GM20000 (cell line): Measurements from ENCODE around the gene PAPOLG.

ENCODE experiments used
- DNase-seq: peaks from one replicate; pipeline ENCODE4 v3.0.0; 2012; ENCODE audit warnings: low spot score
- CTCF ChIP-seq: IDR thresholded peaks from 2 replicates; pipeline ENCODE4 v1.5.1; 2012; ENCODE audit warnings: mild to moderate bottlenecking, control low read depth; ENCODE audit errors: extremely low read depth, missing control alignments

PAPOLG gene

GRCh38 chr2:60818272-60818671 lies 62.2 kb downstream of the PAPOLG start:
- DNase-seq = no peak
- TF ChIP-seq CTCF = peak; percentile 1

- TF ChIP-seq CTCF = no peak
Observed at GRCh38 chr2:60819155-60819862, 63.2 kb downstream of the PAPOLG start.

GRCh38 chr2:60819936-60820335 lies 63.9 kb downstream of the PAPOLG start:
- DNase-seq = no peak
- no peak for TF ChIP-seq CTCF

More at GRCh38 chr2:60819155-60819862, 63.2 kb downstream of the PAPOLG start:
- DNase-seq = no peak

- no peak for DNase-seq
- no peak for TF ChIP-seq CTCF
Observed at GRCh38 chr2:60820416-60821132, 64.5 kb downstream of the PAPOLG start.

GRCh38 chr2:60821133-60821469 lies 65.0 kb downstream of the PAPOLG start:
- no peak for TF ChIP-seq CTCF
- no peak for DNase-seq

GRCh38 chr2:60821587-60822302 lies 65.7 kb downstream of the PAPOLG start:
- no peak for DNase-seq
- no peak for TF ChIP-seq CTCF

- DNase-seq = no peak
- no peak for TF ChIP-seq CTCF
Observed at GRCh38 chr2:60822987-60823386, 66.9 kb downstream of the PAPOLG start.
